H1 (cell line): ENCODE data around the gene TNFRSF11A.

Experiments
- CREB1 ChIP-seq: IDR thresholded peaks from 2 replicates; pipeline ENCODE4 v1.6.1; 2012; ENCODE audit warnings: inconsistent platforms
- CTCF ChIP-seq, 3 experiments: IDR thresholded peaks; 1 replicate in 2 of 3; 2 replicates in 1 of 3; pipeline versions ENCODE4 v1.5.1 to v1.6.1; 2011; ENCODE audit warnings: low read length in 3 of 3, mild to moderate bottlenecking in 3 of 3, inconsistent platforms in 2 of 3, low read depth in 1 of 3, moderate library complexity in 1 of 3; ENCODE audit not compliant: insufficient read depth in 1 of 3; ENCODE audit errors: control extremely low read depth in 1 of 3
- HDAC2 ChIP-seq, 2 experiments: fragments of 300-600 bp in 1 of 2; sonication (generic) in 1 of 2; IDR thresholded peaks; 2 replicates each; pipeline ENCODE4 v1.6.1; 2011 to 2012; ENCODE audit warnings: low read depth in 2 of 2, low read length in 2 of 2, mild to moderate bottlenecking in 2 of 2, moderate library complexity in 2 of 2, borderline replicate concordance in 1 of 2, inconsistent platforms in 1 of 2
- JUND ChIP-seq: IDR thresholded peaks from 2 replicates; pipeline ENCODE4 v1.6.1; 2011; ENCODE audit warnings: mild to moderate bottlenecking, improper control_type of control experiment, low read length
- NANOG ChIP-seq: IDR thresholded peaks from 2 replicates; pipeline ENCODE4 v1.6.1; 2011; ENCODE audit warnings: low read length, low read depth, mild to moderate bottlenecking, inconsistent platforms; ENCODE audit not compliant: insufficient read depth, poor library complexity, severe bottlenecking
- POLR2A ChIP-seq, 2 experiments: IDR thresholded peaks; 1 replicate in 1 of 2; 2 replicates in 1 of 2; pipeline ENCODE4 v1.6.1; 2011; ENCODE audit warnings: low read depth in 2 of 2, low read length in 2 of 2, mild to moderate bottlenecking in 2 of 2; ENCODE audit errors: control extremely low read depth in 1 of 2
- POLR2AphosphoS5 ChIP-seq: IDR thresholded peaks from 2 replicates; pipeline ENCODE4 v1.6.1; 2011; ENCODE audit warnings: low read depth, low read length
- RBBP5 ChIP-seq: IDR thresholded peaks from 2 replicates; pipeline ENCODE4 v1.7.1; 2012; ENCODE audit warnings: low read depth, mild to moderate bottlenecking, inconsistent platforms, low read length, moderate library complexity, borderline replicate concordance
- SRF ChIP-seq: IDR thresholded peaks from 2 replicates; pipeline ENCODE4 v1.6.1; 2011; ENCODE audit warnings: mild to moderate bottlenecking, low read depth, low read length, moderate library complexity
- TAF1 ChIP-seq: IDR thresholded peaks from 2 replicates; pipeline ENCODE4 v1.6.1; 2011; ENCODE audit warnings: mild to moderate bottlenecking, low read depth, low read length
- YY1 ChIP-seq: IDR thresholded peaks from 2 replicates; pipeline ENCODE4 v1.6.1; 2011; ENCODE audit warnings: low read depth, mild to moderate bottlenecking, low read length
- TF ChIP-seq, protein P1 (sequence below): IDR thresholded peaks from 2 replicates; pipeline ENCODE4 v1.6.1; 2012; ENCODE audit warnings: inconsistent platforms

- TF ChIP-seq CTCF (IDR thresholded peaks at IDR 0.05; ENCODE audit: control extremely low read depth in 1 of 3, insufficient read depth in 1 of 3, low read depth in 1 of 3, low read length in 3 of 3) (no peak), TAF1 (no peak), RBBP5 (no peak), NANOG (no peak), POLR2A (IDR thresholded peaks at IDR 0.05; ENCODE audit: control extremely low read depth in 1 of 2, low read depth in 2 of 2, low read length in 2 of 2) (no peak), POLR2AphosphoS5 (no peak), YY1 (no peak), JUND (no peak), HDAC2 (IDR thresholded peaks at IDR 0.05; ENCODE audit: borderline replicate concordance in 1 of 2, low read depth in 2 of 2, low read length in 2 of 2) (no peak), CREB1 (no peak), SRF (no peak)
- TF ChIP-seq, protein P1, sequence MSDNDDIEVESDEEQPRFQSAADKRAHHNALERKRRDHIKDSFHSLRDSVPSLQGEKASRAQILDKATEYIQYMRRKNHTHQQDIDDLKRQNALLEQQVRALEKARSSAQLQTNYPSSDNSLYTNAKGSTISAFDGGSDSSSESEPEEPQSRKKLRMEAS, result no peak
Measured at GRCh38 chr18:62337336-62337735, 12.2 kb downstream of the TNFRSF11A start.
